ENCODE data around the gene DACT2.

DACT2 gene

GRCh38 chr6:168319279-168320111, at the start of gene DACT2:
Gene DACT2 (minus strand): TSS chr6:168319777. CDS start chr6:168319633, 144 bp downstream.
- no peak within 1 kb of the TSS for H3K27ac Mint-ChIP-seq
- no peaks in the 10 kb centered on the region for H3K4me1 Mint-ChIP-seq
- H3K36me3 Mint-ChIP-seq, result peaks cover 5% of the 10 kb centered on the region
- peaks cover 5% of the 10 kb centered on the region for H3K9me3 Mint-ChIP-seq
- H3K27me3 Mint-ChIP-seq, result peaks cover 20% of the 10 kb centered on the region
- peak; percentile 48 for ATAC-seq
- H3K4me3 Mint-ChIP-seq, result no peak within 1 kb of the TSS

- Mint-ChIP-seq H3K9me3 (no peaks in the 10 kb centered on the region), H3K27ac (no peak overlapping the region), H3K4me1 (no peaks in the 10 kb centered on the region), H3K27me3 (no peaks in the 10 kb centered on the region), H3K36me3 (no peaks in the 10 kb centered on the region), H3K4me3 (no peak overlapping the region)
- ATAC-seq, result no peak
These were observed 49.4 kb upstream of the DACT2 start for GRCh38 chr6:168368936-168369335.

GRCh38 chr6:168368066-168368820, 48.7 kb upstream of the DACT2 start:
- Mint-ChIP-seq H3K27me3 (peaks cover 2% of the 10 kb centered on the region), H3K4me3 (no peak overlapping the region), H3K4me1 (no peaks in the 10 kb centered on the region), H3K36me3 (no peaks in the 10 kb centered on the region), H3K27ac (no peak overlapping the region), H3K9me3 (peaks cover under 1% of the 10 kb centered on the region)
- ATAC-seq, result no peak

GRCh38 chr6:168367285-168367751, 47.7 kb upstream of the DACT2 start:
- H3K27ac Mint-ChIP-seq, result no peak overlapping the region
- peaks cover 8% of the 10 kb centered on the region for H3K27me3 Mint-ChIP-seq
- no peaks in the 10 kb centered on the region for H3K36me3 Mint-ChIP-seq
- ATAC-seq, result no peak
- H3K4me1 Mint-ChIP-seq, result no peaks in the 10 kb centered on the region
- H3K9me3 Mint-ChIP-seq, result peaks cover 3% of the 10 kb centered on the region
- H3K4me3 Mint-ChIP-seq, result no peak overlapping the region

- Mint-ChIP-seq H3K27ac (no peak overlapping the region), H3K27me3 (peaks cover 8% of the 10 kb centered on the region), H3K9me3 (peaks cover 5% of the 10 kb centered on the region), H3K4me3 (no peak overlapping the region), H3K4me1 (no peaks in the 10 kb centered on the region), H3K36me3 (no peaks in the 10 kb centered on the region)
- no peak for ATAC-seq
These were observed 46.9 kb upstream of the DACT2 start for GRCh38 chr6:168366473-168366872.

- H3K27ac Mint-ChIP-seq, result no peak overlapping the region
These were observed 46.0 kb upstream of the DACT2 start for GRCh38 chr6:168365422-168366165.

GRCh38 chr6:168364793-168365421, 45.3 kb upstream of the DACT2 start:
- no peak overlapping the region for H3K27ac Mint-ChIP-seq
- no peak overlapping the region for H3K4me3 Mint-ChIP-seq
- no peaks in the 10 kb centered on the region for H3K36me3 Mint-ChIP-seq
- H3K9me3 Mint-ChIP-seq, result peaks cover 8% of the 10 kb centered on the region
- no peaks in the 10 kb centered on the region for H3K4me1 Mint-ChIP-seq
- peaks cover 8% of the 10 kb centered on the region for H3K27me3 Mint-ChIP-seq
- ATAC-seq, result no peak

More at GRCh38 chr6:168365422-168366165, 46.0 kb upstream of the DACT2 start:
- ATAC-seq, result no peak
- Mint-ChIP-seq H3K4me3 (no peak overlapping the region), H3K9me3 (peaks cover 6% of the 10 kb centered on the region), H3K36me3 (no peaks in the 10 kb centered on the region), H3K4me1 (no peaks in the 10 kb centered on the region), H3K27me3 (peaks cover 8% of the 10 kb centered on the region)

- Mint-ChIP-seq H3K27ac (no peak overlapping the region), H3K9me3 (peaks cover 9% of the 10 kb centered on the region), H3K36me3 (no peaks in the 10 kb centered on the region), H3K27me3 (peaks cover 8% of the 10 kb centered on the region), H3K4me1 (no peaks in the 10 kb centered on the region), H3K4me3 (no peak overlapping the region)
- ATAC-seq, result no peak
These were observed 44.5 kb upstream of the DACT2 start for GRCh38 chr6:168363811-168364792.

GRCh38 chr6:168363302-168363701, 43.7 kb upstream of the DACT2 start:
- Mint-ChIP-seq H3K9me3 (peaks cover 9% of the 10 kb centered on the region), H3K4me3 (no peak overlapping the region), H3K4me1 (no peaks in the 10 kb centered on the region), H3K27ac (no peak overlapping the region), H3K36me3 (no peaks in the 10 kb centered on the region), H3K27me3 (peaks cover 8% of the 10 kb centered on the region)
- ATAC-seq, result no peak

GRCh38 chr6:168362276-168362990, 42.9 kb upstream of the DACT2 start:
- Mint-ChIP-seq H3K27me3 (peaks cover 8% of the 10 kb centered on the region), H3K36me3 (no peaks in the 10 kb centered on the region), H3K4me3 (no peak overlapping the region), H3K9me3 (peaks cover 9% of the 10 kb centered on the region), H3K27ac (no peak overlapping the region), H3K4me1 (no peaks in the 10 kb centered on the region)
- ATAC-seq, result no peak

- peaks cover 9% of the 10 kb centered on the region for H3K9me3 Mint-ChIP-seq
- H3K4me3 Mint-ChIP-seq, result no peak overlapping the region
- no peak for ATAC-seq
- peaks cover 8% of the 10 kb centered on the region for H3K27me3 Mint-ChIP-seq
- no peaks in the 10 kb centered on the region for H3K36me3 Mint-ChIP-seq
- no peaks in the 10 kb centered on the region for H3K4me1 Mint-ChIP-seq
- no peak overlapping the region for H3K27ac Mint-ChIP-seq
These were observed 42.2 kb upstream of the DACT2 start for GRCh38 chr6:168361766-168362165.

GRCh38 chr6:168359794-168360193, 40.2 kb upstream of the DACT2 start:
- Mint-ChIP-seq H3K27me3 (peaks cover 8% of the 10 kb centered on the region), H3K9me3 (peaks cover 9% of the 10 kb centered on the region), H3K4me3 (no peak overlapping the region), H3K27ac (no peak overlapping the region), H3K36me3 (no peaks in the 10 kb centered on the region), H3K4me1 (no peaks in the 10 kb centered on the region)
- ATAC-seq, result no peak

- Mint-ChIP-seq H3K27ac (no peak overlapping the region), H3K4me3 (no peak overlapping the region), H3K9me3 (peaks cover 9% of the 10 kb centered on the region)
These were observed 39.4 kb upstream of the DACT2 start for GRCh38 chr6:168358842-168359420.

More at GRCh38 chr6:168358842-168359420, 39.4 kb upstream of the DACT2 start:
- ATAC-seq, result no peak
- no peaks in the 10 kb centered on the region for H3K4me1 Mint-ChIP-seq
- peaks cover 8% of the 10 kb centered on the region for H3K27me3 Mint-ChIP-seq
- no peaks in the 10 kb centered on the region for H3K36me3 Mint-ChIP-seq
